NCI-H526 (cell line): Measurements from ENCODE around the gene UGT1A8.

Experiments
- DNase-seq, 2 experiments: peaks; one replicate each; lab custom pipeline; 2025; lab: John Stamatoyannopoulos, UW

Gene UGT1A8

GRCh38 chr2:233819884-233820773, 202.7 kb downstream of the UGT1A8 start:
- no peak for DNase-seq

GRCh38 chr2:233820774-233821105, 203.3 kb downstream of the UGT1A8 start:
- DNase-seq: no peak

GRCh38 chr2:233821196-233821595, 203.8 kb downstream of the UGT1A8 start:
- no peak for DNase-seq

GRCh38 chr2:233821709-233822100, 204.3 kb downstream of the UGT1A8 start:
- DNase-seq: no peak

- DNase-seq: no peak
Measured at GRCh38 chr2:233822101-233822771, 204.8 kb downstream of the UGT1A8 start.
